ENCODE measurements around the gene EPB41L4A. TPM values are rescaled to one million over a fixed set of nuclear protein-coding genes. Genes with fewer than 3 reads are reported as not detected.
A peak's percentile ranks its signal among the peaks of the same experiment; 100 is the strongest.

The EPB41L4A gene
- total and polyA plus RNA-seq, 5 experiments from 2014 or later, result 0.06 to 2.9 (median 0.19) TPM; not detected in 1

DNA sequence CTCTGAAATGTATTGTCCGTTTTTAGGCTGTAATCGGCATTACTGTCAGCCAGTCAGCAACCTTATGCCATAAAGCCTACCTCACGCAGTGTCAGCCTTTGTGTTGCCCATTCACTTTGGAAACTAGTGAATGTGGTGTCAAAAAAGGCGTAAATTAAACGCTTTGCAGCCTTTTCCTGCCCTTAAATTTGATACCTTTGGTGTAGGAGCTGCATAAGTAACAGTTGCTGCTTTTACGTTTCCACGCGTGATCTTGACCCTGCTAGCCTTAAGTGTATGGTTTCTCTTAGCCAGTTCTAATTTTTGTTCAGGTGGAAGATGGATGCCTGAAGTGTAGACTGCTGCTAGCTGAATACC lies 257.7 kb downstream of the EPB41L4A start:
- Mint-ChIP-seq H3K27me3 (peaks cover 0 to 2% (median 0%) of the 10 kb centered on the region in 5 donors), H3K4me3 (peak overlapping the region; percentile 90 to 98 (median 94)), H3K27ac (peak overlapping the region; percentile 69 to 95 (median 92)), H3K4me1 (peaks cover 21 to 31% (median 30%) of the 10 kb centered on the region in 4 donors), H3K36me3 (peaks cover 0 to 39% (median 0%) of the 10 kb centered on the region in 3 donors), H3K9me3 (peaks cover 0 to 5% (median 0%) of the 10 kb centered on the region in 9 donors)
- DNase-seq, result no peak
- POLR2A ChIA-PET, result interaction anchor here (0.7 to 2.0 kb wide), 7 partner anchors 8 to 1070 kb away, joined by 3 to 18 read pairs (median 4); partner anchors contain the start of genes NREP and SRP19
- ATAC-seq, result no peak

DNA sequence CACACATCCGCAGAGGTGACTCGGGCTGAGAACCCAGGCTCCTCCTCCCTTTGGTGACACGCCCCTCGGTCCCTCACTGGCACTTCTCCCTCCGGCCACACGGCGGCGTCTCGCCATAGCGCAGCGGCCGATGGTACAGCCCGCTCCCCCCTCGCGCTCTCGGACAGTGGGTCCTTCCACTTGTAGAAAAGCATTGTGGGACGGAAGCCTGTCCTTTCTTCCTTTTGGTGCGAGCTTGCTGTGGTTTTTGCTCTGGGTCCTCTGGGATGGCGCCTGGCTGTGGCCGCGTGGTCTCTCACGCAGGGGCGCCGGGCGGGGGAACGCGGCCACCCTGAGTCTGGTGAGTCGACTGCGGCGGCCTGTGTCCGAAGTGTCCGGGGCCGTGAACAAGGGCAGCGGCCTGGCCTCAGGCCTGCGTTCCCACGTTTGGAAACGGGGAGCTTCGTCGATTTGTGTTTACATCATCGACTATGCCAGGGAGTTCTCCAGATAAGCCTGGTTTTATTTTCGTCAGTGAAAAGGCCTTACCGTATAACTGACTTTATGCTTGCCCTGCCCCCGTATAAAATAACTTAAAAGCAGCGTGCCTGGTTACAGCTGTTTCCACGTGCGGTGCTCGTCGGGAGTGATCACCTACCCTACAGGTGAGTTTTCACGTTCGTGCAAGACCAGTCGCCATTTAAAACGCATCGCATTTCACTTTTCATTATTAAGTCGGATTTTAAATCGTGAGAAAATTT lies 258.3 kb downstream of the EPB41L4A start:
- ATAC-seq, result peak; percentile 89 to 92
- POLR2A ChIA-PET, result interaction anchor here (0.7 to 2.0 kb wide), 8 partner anchors 9 to 1070 kb away, joined by 3 to 18 read pairs (median 4); partner anchors contain the start of genes NREP and SRP19
- Mint-ChIP-seq H3K9me3 (peaks cover 0 to 5% (median 0%) of the 10 kb centered on the region in 9 donors), H3K27ac (peak overlapping the region; percentile 69 to 95 (median 92)), H3K4me3 (peak overlapping the region; percentile 90 to 98 (median 94)), H3K4me1 (peaks cover 20 to 31% (median 30%) of the 10 kb centered on the region in 4 donors), H3K36me3 (peaks cover 0 to 34% (median 0%) of the 10 kb centered on the region in 3 donors), H3K27me3 (peaks cover 0 to 2% (median 0%) of the 10 kb centered on the region in 5 donors)
- DNase-seq, result peak; percentile 77 to 96 (median 92)

DNA sequence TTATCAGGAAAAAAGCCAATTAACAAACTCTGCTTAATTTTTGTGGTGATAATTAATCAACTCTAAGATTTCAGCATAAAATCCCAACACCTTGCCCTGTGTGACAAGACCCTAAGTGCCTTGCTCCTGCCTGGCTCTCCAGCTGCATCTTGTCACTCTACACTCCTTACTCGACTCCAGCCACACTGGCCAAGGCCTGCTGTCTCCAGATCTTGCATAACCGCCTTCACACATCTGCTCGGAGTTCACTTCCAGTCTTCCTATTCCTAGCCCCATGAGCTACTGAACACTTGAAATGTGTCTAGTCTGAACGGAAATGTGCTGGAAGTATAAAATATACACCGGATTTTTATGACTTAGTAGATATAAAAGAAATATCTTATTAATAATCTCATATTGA lies 259.6 kb downstream of the EPB41L4A start:
- H3K27ac Mint-ChIP-seq, result no peak overlapping the region
- peaks cover 0 to 5% (median 0%) of the 10 kb centered on the region in 9 donors for H3K9me3 Mint-ChIP-seq
- POLR2A ChIA-PET, result no interaction called here
- peak overlapping the region in 2 of 10 donors; percentile 31 to 48 for H3K4me3 Mint-ChIP-seq
- H3K36me3 Mint-ChIP-seq, result peaks cover 0 to 24% (median 0%) of the 10 kb centered on the region in 3 donors
- ATAC-seq, result no peak
- H3K27me3 Mint-ChIP-seq, result peaks cover 0 to 2% (median 0%) of the 10 kb centered on the region in 5 donors
- peaks cover 20 to 32% (median 31%) of the 10 kb centered on the region in 4 donors for H3K4me1 Mint-ChIP-seq
- no peak for DNase-seq

DNA sequence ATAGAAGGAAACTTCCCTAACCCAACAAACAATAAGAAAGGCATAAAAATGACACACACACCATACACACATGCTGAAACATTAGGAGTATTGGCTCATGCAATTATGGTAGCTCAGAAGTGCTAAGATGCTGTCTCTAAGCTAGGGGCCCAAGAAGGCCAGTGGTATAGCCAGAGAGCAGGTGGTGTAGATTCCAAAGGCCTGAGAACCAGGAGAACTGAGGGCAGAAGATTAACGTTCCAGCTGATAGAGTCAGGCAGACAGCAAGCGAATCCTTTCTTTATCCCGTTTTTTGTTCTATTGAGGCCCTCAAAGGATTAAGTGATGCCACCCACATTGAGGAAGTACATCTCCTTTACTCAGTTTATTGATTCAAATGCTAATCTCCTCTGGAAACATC lies 262.9 kb downstream of the EPB41L4A start:
- no peak for ATAC-seq
- H3K27me3 Mint-ChIP-seq, result peaks cover 0 to 2% (median 0%) of the 10 kb centered on the region in 5 donors
- no peak overlapping the region for H3K4me3 Mint-ChIP-seq
- DNase-seq, result no peak
- no peak overlapping the region for H3K27ac Mint-ChIP-seq
- H3K4me1 Mint-ChIP-seq, result peaks cover 7 to 10% (median 9%) of the 10 kb centered on the region in 4 donors
- POLR2A ChIA-PET, result no interaction called here
- H3K9me3 Mint-ChIP-seq, result peaks cover 0 to 5% (median 0%) of the 10 kb centered on the region in 9 donors
- no peaks in the 10 kb centered on the region for H3K36me3 Mint-ChIP-seq

DNA sequence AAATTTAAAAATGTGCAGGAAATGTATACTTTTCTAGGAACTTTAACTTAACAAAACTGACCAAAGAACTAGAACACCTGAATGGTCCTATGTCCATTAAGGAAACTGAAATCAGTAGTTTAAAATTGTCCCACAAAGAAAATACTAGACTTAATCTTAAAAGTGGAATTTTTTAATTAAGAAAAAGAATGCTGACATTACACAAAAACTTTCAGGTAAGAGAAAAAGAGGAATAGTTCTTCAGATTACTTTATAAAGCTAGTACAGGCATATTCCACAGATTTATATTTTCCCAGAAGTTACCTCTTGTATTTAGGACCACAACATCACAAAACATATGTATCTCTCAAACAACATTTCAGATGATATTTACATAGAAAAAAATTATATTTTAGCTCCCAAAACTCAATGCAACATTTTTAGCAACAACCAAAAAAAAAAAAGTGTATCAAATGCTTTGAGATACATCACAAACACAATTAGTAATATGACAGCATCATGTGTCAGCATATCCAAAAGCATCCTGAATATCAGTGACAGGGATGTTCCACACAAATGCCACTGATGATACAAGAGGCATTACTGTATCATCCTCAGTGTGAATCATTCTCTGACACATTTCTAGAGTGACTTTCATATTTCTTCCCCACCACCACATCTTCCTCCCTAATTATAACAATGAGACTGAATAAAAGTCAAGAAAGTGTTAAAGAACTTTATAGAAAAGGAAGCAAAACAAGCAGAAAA lies 264.0 kb downstream of the EPB41L4A start:
- no peak overlapping the region for H3K27ac Mint-ChIP-seq
- H3K27me3 Mint-ChIP-seq, result peaks cover 0 to 2% (median 0%) of the 10 kb centered on the region in 5 donors
- ATAC-seq (no peak), DNase-seq (no peak)
- H3K9me3 Mint-ChIP-seq, result no peaks in the 10 kb centered on the region
- no peak overlapping the region for H3K4me3 Mint-ChIP-seq
- H3K4me1 Mint-ChIP-seq, result peaks cover under 1 to 2% (median under 1%) of the 10 kb centered on the region in 4 donors
- POLR2A ChIA-PET, result no interaction called here
- H3K36me3 Mint-ChIP-seq, result no peaks in the 10 kb centered on the region

DNA sequence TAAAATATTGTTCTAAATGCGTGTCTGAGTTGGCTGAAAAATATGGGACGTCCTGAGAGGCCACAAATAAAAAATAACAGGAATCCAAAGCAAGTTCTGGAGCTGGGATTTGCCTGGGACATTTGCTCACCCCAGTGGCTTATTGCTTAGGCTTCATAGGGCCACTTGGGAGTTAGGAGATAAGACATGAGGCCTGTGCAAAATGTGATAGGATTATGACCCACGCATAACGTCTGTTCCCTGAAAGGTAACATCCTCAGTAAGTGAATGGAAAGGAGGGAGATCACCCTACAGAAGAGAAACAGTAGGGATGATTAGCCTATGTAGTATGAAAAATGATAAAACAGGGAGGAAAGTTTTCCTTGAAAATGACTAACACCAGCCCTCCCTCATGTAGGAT lies 269.4 kb downstream of the EPB41L4A start:
- POLR2A ChIA-PET, result no interaction called here
- H3K4me3 Mint-ChIP-seq, result no peak overlapping the region
- no peaks in the 10 kb centered on the region for H3K9me3 Mint-ChIP-seq
- no peaks in the 10 kb centered on the region for H3K4me1 Mint-ChIP-seq
- peaks cover 0 to 4% (median 1%) of the 10 kb centered on the region in 5 donors for H3K27me3 Mint-ChIP-seq
- H3K36me3 Mint-ChIP-seq, result no peaks in the 10 kb centered on the region
- ATAC-seq, result no peak
- H3K27ac Mint-ChIP-seq, result no peak overlapping the region
- no peak for DNase-seq

DNA sequence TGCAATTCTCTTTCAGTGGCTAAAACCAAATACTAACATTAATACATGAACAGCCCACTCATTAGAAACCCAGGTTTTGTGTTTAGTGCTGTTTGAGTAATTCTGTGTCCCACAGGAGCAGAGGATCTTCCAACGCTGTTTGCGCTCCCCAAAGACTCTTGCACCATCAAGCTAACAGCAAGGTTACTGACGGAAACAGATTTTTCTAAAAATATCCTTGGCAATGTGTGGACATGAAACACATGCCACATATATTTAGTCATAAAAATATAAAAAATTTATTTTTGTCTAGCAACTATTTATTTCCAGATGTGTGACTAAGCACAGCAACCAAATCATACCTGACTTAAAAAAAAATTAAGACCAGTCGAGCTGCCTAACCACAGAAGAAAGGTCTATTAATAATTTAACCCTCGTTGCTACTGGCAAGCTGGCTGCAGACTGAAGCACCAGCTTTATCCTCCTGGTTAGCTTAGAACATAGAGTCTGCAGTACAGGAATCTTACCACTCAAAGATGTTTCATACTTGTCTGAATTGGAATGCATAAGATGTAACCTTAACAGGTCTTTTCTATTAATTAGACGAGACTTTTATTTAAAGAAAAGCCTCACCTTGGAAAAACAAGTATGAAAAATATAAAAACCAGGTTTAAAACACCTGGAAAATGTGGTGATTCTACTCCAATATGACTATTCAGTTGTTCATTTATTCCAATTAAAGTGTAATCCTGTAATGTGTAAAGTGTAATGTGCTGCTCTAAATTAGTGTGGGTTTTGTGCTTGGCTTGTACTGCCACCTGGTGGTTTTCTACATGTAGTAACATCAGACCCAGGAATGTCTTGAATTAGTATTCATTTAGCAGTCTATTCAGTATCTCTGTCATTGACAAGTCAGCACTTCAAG lies 272.5 kb downstream of the EPB41L4A start:
- H3K4me1 Mint-ChIP-seq, result no peaks in the 10 kb centered on the region
- peak in 9 of 10 donors; percentile 33 to 76 (median 61) for DNase-seq
- H3K36me3 Mint-ChIP-seq, result no peaks in the 10 kb centered on the region
- H3K27me3 Mint-ChIP-seq, result peaks cover 0 to 4% (median 3%) of the 10 kb centered on the region in 5 donors
- H3K9me3 Mint-ChIP-seq, result no peaks in the 10 kb centered on the region
- no peak overlapping the region for H3K27ac Mint-ChIP-seq
- ATAC-seq, result peak; percentile 93 to 94
- POLR2A ChIA-PET, result no interaction called here
- H3K4me3 Mint-ChIP-seq, result no peak overlapping the region

DNA sequence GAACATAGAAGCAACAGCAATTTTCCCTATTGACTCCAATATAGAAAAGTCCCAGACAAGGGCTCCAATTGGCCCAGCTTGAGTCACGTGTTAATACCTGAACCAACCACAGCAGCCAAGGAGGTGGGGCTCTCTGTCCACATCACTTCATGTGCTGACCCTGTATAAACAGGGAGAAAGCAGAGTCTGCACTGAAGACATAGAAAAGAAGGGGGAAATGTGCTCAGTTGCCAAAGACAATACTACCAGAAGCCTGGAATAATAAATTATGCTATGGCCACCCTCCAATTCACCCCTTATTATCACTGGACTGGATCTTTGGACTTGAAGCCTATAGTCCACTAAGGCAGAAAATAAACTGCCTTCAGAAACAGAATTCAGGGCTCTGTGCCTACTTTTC lies 275.4 kb downstream of the EPB41L4A start:
- POLR2A ChIA-PET, result no interaction called here
- no peak for ATAC-seq
- H3K4me3 Mint-ChIP-seq, result no peak overlapping the region

DNA sequence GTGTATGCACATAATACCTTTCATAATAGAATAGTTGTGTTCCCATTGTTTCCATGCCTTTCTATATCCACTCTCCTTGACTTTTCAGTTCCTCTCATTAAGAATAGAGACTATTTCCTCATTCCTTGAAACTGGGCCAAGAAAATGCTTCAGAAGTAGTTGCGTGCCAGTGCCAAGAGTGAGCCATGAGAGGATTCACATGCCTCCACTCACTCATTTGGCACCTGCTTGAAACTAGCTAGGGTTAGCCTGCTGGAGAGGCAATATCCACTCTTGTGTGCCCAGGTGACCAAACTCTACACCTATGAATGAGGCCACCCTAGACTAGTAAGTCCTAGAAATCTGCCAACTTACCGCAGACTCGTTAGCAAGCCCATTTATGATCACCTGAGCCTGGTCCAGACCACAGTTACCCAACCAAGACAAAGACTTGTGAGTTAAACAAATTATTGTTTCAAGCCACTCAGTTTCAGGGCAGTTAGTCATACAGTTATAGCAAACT lies 276.3 kb downstream of the EPB41L4A start:
- H3K4me1 Mint-ChIP-seq, result no peaks in the 10 kb centered on the region
- POLR2A ChIA-PET, result no interaction called here
- DNase-seq (no peak), ATAC-seq (no peak)
- no peaks in the 10 kb centered on the region for H3K9me3 Mint-ChIP-seq
- no peak overlapping the region for H3K4me3 Mint-ChIP-seq
- no peak overlapping the region for H3K27ac Mint-ChIP-seq
- peaks cover 0 to 5% (median 3%) of the 10 kb centered on the region in 5 donors for H3K27me3 Mint-ChIP-seq
- H3K36me3 Mint-ChIP-seq, result no peaks in the 10 kb centered on the region

More for the DNA sequence above, 275.4 kb downstream of the EPB41L4A start:
- peaks cover 0 to 5% (median 3%) of the 10 kb centered on the region in 5 donors for H3K27me3 Mint-ChIP-seq
- DNase-seq, result no peak
- H3K27ac Mint-ChIP-seq, result no peak overlapping the region
- H3K4me1 Mint-ChIP-seq, result no peaks in the 10 kb centered on the region
- H3K9me3 Mint-ChIP-seq, result no peaks in the 10 kb centered on the region
- no peaks in the 10 kb centered on the region for H3K36me3 Mint-ChIP-seq

DNA sequence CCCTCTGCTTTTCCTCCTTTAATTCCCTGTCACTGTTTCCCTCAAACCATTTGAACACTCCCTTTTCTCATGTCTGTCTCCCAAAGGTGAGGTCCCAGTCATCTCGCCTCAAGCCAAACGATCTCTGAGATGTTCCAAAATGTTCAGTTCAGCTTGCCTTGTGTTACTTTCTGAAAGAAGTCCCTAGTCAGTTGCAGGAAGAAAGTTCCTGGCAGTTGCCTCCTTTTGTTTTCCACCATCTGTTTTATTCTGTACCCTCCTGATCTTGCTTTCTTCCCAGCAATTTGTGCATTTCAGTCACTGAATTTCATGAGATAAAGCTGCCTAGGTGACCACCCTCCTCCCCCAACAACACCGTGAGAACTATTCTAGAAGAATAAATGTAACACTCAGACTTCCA lies 277.5 kb downstream of the EPB41L4A start:
- H3K27me3 Mint-ChIP-seq, result peaks cover 0 to 5% (median 0%) of the 10 kb centered on the region in 5 donors
- no peak for ATAC-seq
- H3K4me3 Mint-ChIP-seq, result no peak overlapping the region
- peaks cover 0 to 9% (median 5%) of the 10 kb centered on the region in 4 donors for H3K4me1 Mint-ChIP-seq
- H3K27ac Mint-ChIP-seq, result no peak overlapping the region
- DNase-seq, result no peak
- no peaks in the 10 kb centered on the region for H3K36me3 Mint-ChIP-seq
- POLR2A ChIA-PET, result no interaction called here
- H3K9me3 Mint-ChIP-seq, result no peaks in the 10 kb centered on the region

DNA sequence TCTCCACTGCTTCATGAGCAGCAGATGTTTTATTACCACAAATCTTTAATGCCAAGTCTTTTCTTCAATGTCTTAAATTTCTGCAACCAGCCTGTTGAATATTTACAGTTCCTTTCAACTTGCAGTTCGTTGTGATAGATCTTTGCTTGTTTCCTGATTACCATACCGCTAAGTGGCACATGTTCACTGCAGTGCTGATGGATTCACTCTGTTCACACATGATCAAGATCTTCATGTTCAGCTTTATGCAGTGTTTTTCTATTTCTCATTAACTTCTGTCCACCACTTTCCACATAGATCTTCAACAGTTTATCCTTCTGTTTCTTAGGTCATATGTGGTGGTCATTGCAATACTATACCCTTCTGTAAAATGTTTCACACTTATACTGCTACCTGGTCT lies 280.6 kb downstream of the EPB41L4A start:
- POLR2A ChIA-PET, result no interaction called here
- DNase-seq, result no peak
- H3K4me3 Mint-ChIP-seq, result no peak overlapping the region
- H3K27me3 Mint-ChIP-seq, result peaks cover 0 to 8% (median 0%) of the 10 kb centered on the region in 5 donors
- H3K9me3 Mint-ChIP-seq, result no peaks in the 10 kb centered on the region
- H3K4me1 Mint-ChIP-seq, result peaks cover 0 to 9% (median 5%) of the 10 kb centered on the region in 4 donors
- no peaks in the 10 kb centered on the region for H3K36me3 Mint-ChIP-seq
- no peak for ATAC-seq
- H3K27ac Mint-ChIP-seq, result no peak overlapping the region

DNA sequence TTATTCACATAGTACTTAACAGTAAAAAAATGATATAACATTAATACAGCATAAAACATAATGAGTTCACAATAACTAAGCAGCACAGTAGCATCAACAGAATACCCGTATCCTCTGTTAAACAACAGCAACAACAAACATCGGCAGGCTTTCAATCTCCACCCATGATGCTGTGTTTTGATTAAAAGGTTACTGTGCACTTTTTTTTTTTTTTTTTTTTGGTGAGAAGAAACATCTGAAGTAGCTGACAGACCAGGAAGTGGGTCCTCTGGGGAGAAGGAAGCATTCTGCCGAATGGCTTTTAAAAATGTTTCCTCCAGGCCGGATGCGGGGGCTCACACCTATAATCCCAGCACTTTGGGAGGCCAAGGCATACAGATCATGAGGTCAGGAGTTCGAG lies 282.3 kb downstream of the EPB41L4A start:
- H3K4me1 Mint-ChIP-seq, result peaks cover 0 to 9% (median 5%) of the 10 kb centered on the region in 4 donors
- POLR2A ChIA-PET, result interaction anchor here (0.6 kb wide), 1 partner anchor 858 kb away, joined by 3 read pairs; no protein-coding TSS in a partner anchor
- peak overlapping the region in 1 of 10 donors; percentile 4 for H3K4me3 Mint-ChIP-seq
- no peaks in the 10 kb centered on the region for H3K36me3 Mint-ChIP-seq
- DNase-seq, result peak in 1 of 10 donors; percentile 11
- H3K27ac Mint-ChIP-seq, result peak overlapping the region in 1 of 10 donors; percentile 29
- ATAC-seq, result peak in 1 of 2 donors; percentile 63
- H3K27me3 Mint-ChIP-seq, result peaks cover 0 to 8% (median 0%) of the 10 kb centered on the region in 5 donors
- H3K9me3 Mint-ChIP-seq, result peaks cover 0 to 2% (median 0%) of the 10 kb centered on the region in 9 donors

Data from naive thymus-derived CD8-positive, alpha-beta T cell (primary cell).